ENCODE results near the gene P2RY4.
"Not testable (repeated sequence)": the region's sequence is repeated elsewhere in the genome, so short reads cannot be mapped to it uniquely, and the experiment has no call there.

P2RY4 gene

GRCh38 chrX:70260104-70260503 is at the start of gene P2RY4:
Gene P2RY4 (minus strand): TSS chrX:70260204. CDS start chrX:70259624, 580 bp downstream.
- DNase-seq (ENCODE audit: low read depth): no peak

- DNase-seq (ENCODE audit: low read depth): no peak
These were observed 41.7 kb upstream of the P2RY4 start for GRCh38 chrX:70301716-70302115.

GRCh38 chrX:70293621-70294020 is 33.6 kb upstream of the P2RY4 start:
- no peak for DNase-seq (ENCODE audit: low read depth)

- no peak for DNase-seq (ENCODE audit: low read depth)
These were observed 32.8 kb upstream of the P2RY4 start for GRCh38 chrX:70292788-70293187.

GRCh38 chrX:70289793-70290770 is 30.1 kb upstream of the P2RY4 start, which contains the start of the genes KIF4A and PDZD11:
Gene KIF4A (plus strand): TSS chrX:70290104. CDS start chrX:70290459, 355 bp downstream.
Gene PDZD11 (minus strand): TSS chrX:70289927. CDS start chrX:70289341, 586 bp downstream.
- DNase-seq (ENCODE audit: low read depth): peak; percentile 40

- DNase-seq (ENCODE audit: low read depth): no peak
These were observed 29.3 kb upstream of the P2RY4 start for GRCh38 chrX:70289168-70289792.

GRCh38 chrX:70281951-70282350 is 21.9 kb upstream of the P2RY4 start, which contains the start of gene RAB41:
Gene RAB41 (plus strand): TSS chrX:70282172. CDS start chrX:70282218, 46 bp downstream.
- DNase-seq (ENCODE audit: low read depth): no peak

GRCh38 chrX:70280573-70280972 is 20.6 kb upstream of the P2RY4 start:
- DNase-seq (ENCODE audit: low read depth): no peak

GRCh38 chrX:70279081-70279480 is 19.1 kb upstream of the P2RY4 start:
- no peak for DNase-seq (ENCODE audit: low read depth)

- not testable (repeated sequence) for DNase-seq (ENCODE audit: low read depth)
These were observed 14.0 kb upstream of the P2RY4 start for GRCh38 chrX:70274029-70274428.

- no peak for DNase-seq (ENCODE audit: low read depth)
These were observed 8.0 kb upstream of the P2RY4 start, which contains the start of gene ARR3 for GRCh38 chrX:70268034-70268433. Gene ARR3 (plus strand): TSS chrX:70268334. CDS start chrX:70269386, 1,052 bp downstream.

GRCh38 chrX:70264784-70265183 is 4.8 kb upstream of the P2RY4 start:
- DNase-seq (ENCODE audit: low read depth): no peak

GRCh38 chrX:70262952-70263567 is 3.1 kb upstream of the P2RY4 start:
- no peak for DNase-seq (ENCODE audit: low read depth)

GRCh38 chrX:70257423-70258288 is 2.3 kb downstream of the P2RY4 start:
- no peak for DNase-seq (ENCODE audit: low read depth)

- no peak for DNase-seq (ENCODE audit: low read depth)
These were observed 4.6 kb downstream of the P2RY4 start for GRCh38 chrX:70255452-70255851.

GRCh38 chrX:70254909-70255308 is 5.1 kb downstream of the P2RY4 start:
- DNase-seq (ENCODE audit: low read depth): no peak

GRCh38 chrX:70254063-70254400 is 6.0 kb downstream of the P2RY4 start:
- DNase-seq (ENCODE audit: low read depth): no peak

- no peak for DNase-seq (ENCODE audit: low read depth)
These were observed 6.5 kb downstream of the P2RY4 start for GRCh38 chrX:70253377-70254062.

GRCh38 chrX:70252491-70252890 is 7.5 kb downstream of the P2RY4 start:
- DNase-seq (ENCODE audit: low read depth): no peak

- DNase-seq (ENCODE audit: low read depth): no peak
These were observed 12.8 kb downstream of the P2RY4 start for GRCh38 chrX:70247252-70247651.

- DNase-seq (ENCODE audit: low read depth): no peak
These were observed 15.1 kb downstream of the P2RY4 start for GRCh38 chrX:70244881-70245280.
